Measurements from ENCODE around the gene NF2. TPM values are rescaled to one million over a fixed set of nuclear protein-coding genes. Genes with fewer than 3 reads are reported as not detected.

NF2 gene
- total RNA-seq, 1 experiment from 2014 or later, result 40.5 TPM

GRCh38 chr22:29701155-29701999, 97.9 kb downstream of the NF2 start:
- no peak for DNase-seq (ENCODE audit: low spot score)
- H3K4me1 ChIP-seq (ENCODE audit: insufficient read depth, low read length, poor library complexity, severe bottlenecking), result peaks cover 25% of the 10 kb centered on the region
- TF ChIP-seq CTCF (conservative IDR thresholded peaks at IDR 0.05; ENCODE audit: low read depth, low read length) (0 out of 2 replicates have a peak, but pooled peaks have one; percentile 16), EZH2 (IDR thresholded peaks at IDR 0.05; ENCODE audit: borderline replicate concordance, low read depth, low read length, poor library complexity, severe bottlenecking) (no peak)
- BruUV-seq (replicated peaks), result no TSS peak
- H3K27ac ChIP-seq (ENCODE audit: low read depth, low read length, poor library complexity, severe bottlenecking), result no peak overlapping the region
- no peaks in the 10 kb centered on the region for H3K9me3 ChIP-seq (ENCODE audit: low read depth, low read length, poor library complexity, severe bottlenecking)
- H3K36me3 ChIP-seq (ENCODE audit: insufficient read depth, low read length, poor library complexity, severe bottlenecking), result no peaks in the 10 kb centered on the region
- ChIA-PET POLR2A (ENCODE audit: low non-redundant PET) (no interaction called here), CTCF (no interaction called here)
- intact Hi-C loops (cut with micrococcal nuclease; ENCODE audit: unreplicated experiment), result no loop called here
- H3K4me3 ChIP-seq (ENCODE audit: low read depth, low read length, poor library complexity, severe bottlenecking), result no peak overlapping the region
- no peaks in the 10 kb centered on the region for H3K27me3 ChIP-seq (replicated peaks; ENCODE audit: insufficient read depth, low read depth, low read length, poor library complexity)

DNA sequence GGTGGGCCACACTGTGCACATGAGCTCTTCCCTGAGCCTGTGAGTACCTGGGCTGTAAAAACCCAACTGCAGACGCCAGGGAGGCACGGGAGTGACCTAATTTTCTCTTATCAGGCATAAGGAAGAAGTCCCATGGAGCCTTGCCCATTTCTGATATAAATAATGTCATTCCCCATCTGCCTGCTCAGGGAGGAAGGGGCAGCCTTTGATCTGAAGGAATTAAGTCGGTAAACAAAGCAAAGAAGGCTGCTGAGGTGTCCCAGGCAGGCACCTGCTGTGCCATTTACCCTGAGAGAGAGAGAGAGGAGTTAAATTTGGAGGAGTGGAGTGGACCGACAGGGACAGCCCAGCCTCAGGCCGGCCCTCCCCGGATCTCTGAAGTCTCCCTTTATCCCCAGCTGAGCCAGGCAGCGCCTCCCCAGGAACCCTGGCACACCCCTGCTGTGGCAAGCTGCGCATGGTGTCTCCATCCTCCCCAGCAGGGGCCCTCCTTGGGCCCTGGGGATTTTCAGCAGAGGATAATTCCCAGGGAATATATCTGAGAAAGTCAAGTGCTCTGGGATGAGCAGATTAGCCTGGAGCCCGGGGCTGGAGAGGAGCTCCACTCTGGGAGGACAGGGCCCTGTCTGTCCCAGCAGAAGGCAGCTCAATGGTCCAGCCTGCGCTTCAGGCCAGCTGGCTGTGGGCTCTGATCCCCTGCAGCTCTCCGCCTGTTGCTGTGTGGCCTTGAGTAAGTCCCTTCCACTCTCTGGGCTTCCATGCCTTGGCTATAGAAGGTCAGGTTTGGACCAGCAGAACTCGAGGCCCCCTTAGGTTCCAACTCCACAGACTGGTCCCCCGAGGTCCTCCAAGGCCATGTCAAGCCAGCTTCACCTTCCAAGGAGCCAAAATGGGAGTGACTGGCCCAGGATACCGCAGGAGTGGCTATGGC, 98.8 kb downstream of the NF2 start:
- Histone ChIP-seq H3K27me3 (replicated peaks; ENCODE audit: insufficient read depth, low read depth, low read length, poor library complexity) (no peaks in the 10 kb centered on the region), H3K4me3 (ENCODE audit: low read depth, low read length, poor library complexity, severe bottlenecking) (no peak overlapping the region), H3K36me3 (ENCODE audit: insufficient read depth, low read length, poor library complexity, severe bottlenecking) (no peaks in the 10 kb centered on the region), H3K9me3 (ENCODE audit: low read depth, low read length, poor library complexity, severe bottlenecking) (no peaks in the 10 kb centered on the region), H3K27ac (ENCODE audit: low read depth, low read length, poor library complexity, severe bottlenecking) (no peak overlapping the region), H3K4me1 (ENCODE audit: insufficient read depth, low read length, poor library complexity, severe bottlenecking) (peaks cover 25% of the 10 kb centered on the region)
- ChIA-PET POLR2A (ENCODE audit: low non-redundant PET) (no interaction called here), CTCF (no interaction called here)
- no peak for TF ChIP-seq CTCF (conservative IDR thresholded peaks at IDR 0.05; ENCODE audit: low read depth, low read length)
- no peak for TF ChIP-seq EZH2 (IDR thresholded peaks at IDR 0.05; ENCODE audit: borderline replicate concordance, low read depth, low read length, poor library complexity, severe bottlenecking)
- DNase-seq (ENCODE audit: low spot score), result no peak
- intact Hi-C loops (cut with micrococcal nuclease; ENCODE audit: unreplicated experiment), result no loop called here
- no TSS peak for BruUV-seq (replicated peaks)

DNA sequence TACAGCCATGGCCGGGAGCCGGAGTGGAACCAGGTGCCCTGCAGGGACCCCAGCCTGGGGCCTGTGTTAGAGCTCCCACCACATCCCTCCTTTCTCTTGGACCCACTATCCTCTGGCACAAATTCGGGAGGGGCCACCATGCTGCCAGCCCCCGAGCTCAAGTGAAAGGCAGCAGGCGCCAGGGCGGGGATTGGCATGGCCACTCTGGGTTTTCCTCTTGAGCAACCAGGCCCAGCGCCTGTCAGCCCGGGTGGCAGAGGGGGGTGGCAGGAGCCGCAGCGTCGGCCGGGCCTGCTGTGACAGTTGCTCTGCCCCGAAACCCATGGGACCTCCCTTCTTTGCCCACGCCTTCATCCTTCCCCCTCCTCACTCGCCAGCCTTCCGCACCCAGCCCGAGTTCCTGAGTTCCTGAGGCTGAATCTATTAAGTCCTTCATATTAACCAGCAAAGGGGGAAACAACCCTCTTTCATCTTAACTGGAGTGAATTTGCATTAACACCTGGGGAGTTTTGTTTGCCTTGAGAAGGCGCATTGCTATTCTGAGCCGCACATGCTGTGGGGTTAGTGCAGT, 99.6 kb downstream of the NF2 start:
- DNase-seq (ENCODE audit: low spot score), result no peak
- POLR2A ChIA-PET (ENCODE audit: low non-redundant PET), result no interaction called here

More for the DNA sequence above, 99.6 kb downstream of the NF2 start:
- CTCF ChIA-PET, result no interaction called here
- no peaks in the 10 kb centered on the region for H3K36me3 ChIP-seq (ENCODE audit: insufficient read depth, low read length, poor library complexity, severe bottlenecking)
- no peak overlapping the region for H3K27ac ChIP-seq (ENCODE audit: low read depth, low read length, poor library complexity, severe bottlenecking)
- no peak overlapping the region for H3K4me3 ChIP-seq (ENCODE audit: low read depth, low read length, poor library complexity, severe bottlenecking)
- peaks cover 4% of the 10 kb centered on the region for H3K27me3 ChIP-seq (replicated peaks; ENCODE audit: insufficient read depth, low read depth, low read length, poor library complexity)
- BruUV-seq (replicated peaks), result no TSS peak
- TF ChIP-seq EZH2 (IDR thresholded peaks at IDR 0.05; ENCODE audit: borderline replicate concordance, low read depth, low read length, poor library complexity, severe bottlenecking) (no peak), CTCF (conservative IDR thresholded peaks at IDR 0.05; ENCODE audit: low read depth, low read length) (no peak)
- peaks cover 25% of the 10 kb centered on the region for H3K4me1 ChIP-seq (ENCODE audit: insufficient read depth, low read length, poor library complexity, severe bottlenecking)
- intact Hi-C loops (cut with micrococcal nuclease; ENCODE audit: unreplicated experiment), result no loop called here
- H3K9me3 ChIP-seq (ENCODE audit: low read depth, low read length, poor library complexity, severe bottlenecking), result no peaks in the 10 kb centered on the region
